Astrocyte of the cerebellum (primary cell): Measurements from ENCODE around the gene LIX1.

ENCODE experiments used
- DNase-seq: peaks from one replicate; pipeline ENCODE4 v3.0.0-alpha.2; 2011; ENCODE audit warnings: low read depth
- H3K4me3 ChIP-seq: 2 replicates; pipeline ENCODE4 v1.5.1; 2011; ENCODE audit warnings: mild to moderate bottlenecking, low read depth, low read length, moderate library complexity
- in situ Hi-C: cut with HindIII; loops from 2 replicates; pipeline ENCODE4 v1.10.0; 2017; ENCODE audit warnings: low sequenced_read_pairs
- TF ChIP-seq, protein P1 (sequence below): IDR thresholded peaks from 2 replicates; pipeline ENCODE4 v1.5.1; 2012; ENCODE audit warnings: low read length, low read depth, moderate library complexity, mild to moderate bottlenecking; ENCODE audit errors: missing control alignments

Gene LIX1

DNA sequence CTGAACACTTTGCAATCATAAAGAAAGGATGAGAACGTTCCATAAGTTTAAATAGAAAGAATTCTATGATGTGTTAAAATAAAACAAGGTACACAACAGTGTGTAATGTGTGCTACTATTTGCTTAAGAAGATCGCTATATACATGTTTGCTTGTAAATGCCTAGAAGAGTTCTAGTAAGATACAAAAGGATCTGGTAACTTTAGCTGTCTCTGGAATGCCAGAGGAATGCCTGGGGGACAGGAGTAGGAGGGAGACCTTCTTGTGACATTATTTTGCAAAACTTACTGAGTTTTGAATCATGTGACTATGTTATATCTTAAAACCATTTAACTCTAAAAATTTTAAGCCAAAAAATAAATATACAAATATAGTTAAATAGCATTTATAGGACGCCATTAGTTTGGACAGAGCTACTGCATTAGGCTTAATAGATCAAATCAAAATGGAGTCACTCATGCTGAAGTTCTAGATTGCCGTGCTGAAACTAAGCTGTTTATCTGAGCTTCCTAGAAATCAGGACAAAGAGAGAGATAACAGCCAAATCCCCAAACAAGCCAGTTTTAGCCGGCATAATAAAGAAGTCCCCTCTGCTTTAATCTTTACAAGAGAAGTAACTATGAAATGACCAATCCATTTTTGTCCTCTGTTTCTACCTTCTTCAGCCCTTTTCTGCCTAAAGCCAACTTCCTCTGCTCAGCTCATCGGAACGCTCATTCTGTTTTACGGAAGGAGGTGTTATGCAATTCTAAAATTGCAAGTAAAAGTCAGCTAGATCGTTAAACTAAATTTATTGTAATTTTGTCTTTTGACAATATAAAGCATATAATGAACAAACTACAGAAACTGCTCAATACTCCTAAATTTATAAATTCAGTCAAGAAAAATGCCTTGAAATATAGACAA lies 44.8 kb downstream of the LIX1 start:
- TF ChIP-seq, protein P1, sequence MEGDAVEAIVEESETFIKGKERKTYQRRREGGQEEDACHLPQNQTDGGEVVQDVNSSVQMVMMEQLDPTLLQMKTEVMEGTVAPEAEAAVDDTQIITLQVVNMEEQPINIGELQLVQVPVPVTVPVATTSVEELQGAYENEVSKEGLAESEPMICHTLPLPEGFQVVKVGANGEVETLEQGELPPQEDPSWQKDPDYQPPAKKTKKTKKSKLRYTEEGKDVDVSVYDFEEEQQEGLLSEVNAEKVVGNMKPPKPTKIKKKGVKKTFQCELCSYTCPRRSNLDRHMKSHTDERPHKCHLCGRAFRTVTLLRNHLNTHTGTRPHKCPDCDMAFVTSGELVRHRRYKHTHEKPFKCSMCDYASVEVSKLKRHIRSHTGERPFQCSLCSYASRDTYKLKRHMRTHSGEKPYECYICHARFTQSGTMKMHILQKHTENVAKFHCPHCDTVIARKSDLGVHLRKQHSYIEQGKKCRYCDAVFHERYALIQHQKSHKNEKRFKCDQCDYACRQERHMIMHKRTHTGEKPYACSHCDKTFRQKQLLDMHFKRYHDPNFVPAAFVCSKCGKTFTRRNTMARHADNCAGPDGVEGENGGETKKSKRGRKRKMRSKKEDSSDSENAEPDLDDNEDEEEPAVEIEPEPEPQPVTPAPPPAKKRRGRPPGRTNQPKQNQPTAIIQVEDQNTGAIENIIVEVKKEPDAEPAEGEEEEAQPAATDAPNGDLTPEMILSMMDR, result no peak
- in situ Hi-C loops, result no loop called here
- no peak overlapping the region for H3K4me3 ChIP-seq
- no peak for DNase-seq

DNA sequence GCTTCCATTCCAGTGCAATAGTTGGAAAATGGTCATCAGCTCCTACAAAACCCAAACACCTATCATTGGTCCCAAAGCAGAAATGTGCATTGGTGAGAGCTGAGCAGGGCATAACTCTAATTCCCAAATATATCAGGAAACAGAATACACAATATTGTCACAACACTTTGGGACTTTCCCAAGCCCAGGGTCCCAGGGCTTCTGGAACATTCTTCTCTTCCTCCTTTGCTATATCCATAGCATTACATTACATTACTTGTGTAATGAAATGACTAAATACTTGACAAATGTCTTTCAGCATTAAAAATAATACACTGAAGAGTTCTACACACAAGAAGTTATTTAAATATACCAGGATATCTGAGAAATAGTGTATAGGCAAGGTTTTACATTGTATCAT lies 45.6 kb downstream of the LIX1 start:
- H3K4me3 ChIP-seq, result no peak overlapping the region
- TF ChIP-seq, protein P1, result no peak
- DNase-seq, result no peak
- in situ Hi-C loops, result no loop called here

DNA sequence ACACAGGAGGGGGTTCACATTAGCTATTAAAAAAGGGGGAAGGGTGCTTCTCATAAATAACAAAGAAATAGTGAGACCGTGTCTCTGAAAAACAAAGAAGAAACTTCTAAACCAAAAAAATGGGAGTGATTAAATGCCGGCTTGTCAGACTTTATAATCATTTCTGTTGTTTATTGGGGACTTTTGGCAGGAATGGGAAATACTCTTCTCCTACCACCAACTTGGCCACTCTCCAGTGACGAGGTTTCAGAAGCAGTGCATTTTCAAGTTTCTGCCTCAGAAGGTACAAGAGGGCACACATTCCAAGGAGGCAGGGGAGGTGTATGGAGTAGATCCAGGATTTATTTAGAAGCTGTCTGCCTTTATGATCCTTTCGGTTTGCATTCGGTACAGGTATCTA lies 46.2 kb downstream of the LIX1 start:
- TF ChIP-seq, protein P1, result no peak
- H3K4me3 ChIP-seq, result peak overlapping the region; percentile 7
- peak; percentile 71 for DNase-seq
- in situ Hi-C loops, result no loop called here

DNA sequence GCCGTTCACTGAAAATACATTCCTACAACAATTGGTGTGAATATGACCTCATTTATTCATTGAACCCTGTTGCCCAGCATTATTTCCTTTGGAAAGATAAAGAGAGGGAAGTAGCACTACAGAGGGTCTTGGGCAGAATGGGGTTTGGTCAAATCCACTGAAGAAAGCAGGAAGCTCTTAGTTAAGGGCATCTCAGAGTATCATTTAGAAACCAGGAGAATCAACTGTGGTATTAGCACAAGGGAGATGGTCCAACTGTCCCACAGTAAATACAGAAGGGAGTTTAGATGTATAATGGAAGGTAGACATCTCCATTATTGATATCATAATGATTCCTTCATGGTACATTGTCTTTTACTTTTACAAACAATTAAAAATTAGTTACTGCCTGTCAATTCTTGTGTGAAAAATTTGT lies 47.1 kb downstream of the LIX1 start:
- H3K4me3 ChIP-seq, result no peak overlapping the region
- TF ChIP-seq, protein P1, result no peak
- in situ Hi-C loops, result no loop called here
- DNase-seq, result no peak

DNA sequence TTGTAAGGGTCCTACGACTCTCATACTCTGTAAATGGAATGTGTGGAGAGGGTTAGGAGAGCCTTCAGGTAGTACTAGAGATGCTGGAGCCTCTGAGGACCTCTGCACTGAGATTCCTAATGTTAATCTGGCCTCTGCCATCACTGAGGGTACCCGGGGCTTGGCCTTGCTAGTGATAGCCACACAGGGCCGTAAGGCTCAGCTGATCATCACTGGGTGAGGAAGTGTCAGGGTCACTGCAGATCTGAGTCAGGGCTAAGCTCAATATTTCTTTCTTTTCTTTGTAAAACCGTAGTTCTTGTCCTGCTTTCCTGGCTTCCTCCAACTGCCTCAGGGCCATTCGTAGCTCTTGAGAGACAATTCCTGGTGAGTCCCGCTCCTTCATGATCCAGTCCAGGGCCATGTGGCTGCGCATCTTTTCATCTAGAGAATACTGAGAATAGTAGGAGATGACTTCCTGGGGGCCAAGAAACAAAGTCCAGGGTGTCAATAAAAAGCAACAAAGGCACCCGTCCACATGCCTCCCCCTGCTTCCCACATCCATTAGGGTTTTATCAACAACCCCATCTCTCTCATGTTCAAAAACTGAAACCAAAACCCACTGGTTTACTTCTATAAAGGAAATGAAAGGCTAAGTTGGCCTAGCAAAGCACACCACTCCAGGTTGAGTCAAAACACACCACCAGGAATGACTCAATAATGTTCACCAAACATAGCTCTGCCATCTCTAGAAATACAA lies 47.7 kb downstream of the LIX1 start:
- in situ Hi-C loops, result no loop called here
- H3K4me3 ChIP-seq, result no peak overlapping the region
- TF ChIP-seq, protein P1, result no peak
- no peak for DNase-seq

DNA sequence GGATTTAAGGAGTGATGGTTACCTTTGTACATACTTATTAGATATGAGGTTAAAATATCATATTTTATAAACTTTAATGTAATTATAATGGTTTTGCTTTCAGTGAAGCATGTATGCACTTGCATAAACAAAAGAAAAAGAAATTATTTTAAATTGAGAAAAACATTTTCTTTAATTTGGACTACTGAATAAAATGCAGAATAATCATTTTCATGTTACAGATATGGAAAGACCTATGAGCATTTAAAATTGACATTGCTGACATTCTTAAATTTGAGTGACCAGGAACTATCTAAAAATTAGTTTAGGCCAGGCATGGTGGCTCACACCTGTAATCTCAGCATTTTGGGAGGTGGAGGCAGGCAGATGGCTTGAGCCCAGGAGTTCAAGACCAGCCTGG lies 49.2 kb downstream of the LIX1 start:
- H3K4me3 ChIP-seq, result no peak overlapping the region
- TF ChIP-seq, protein P1, result no peak
- in situ Hi-C loops, result no loop called here
- no peak for DNase-seq
